HEK293 (cell line): ENCODE data around the gene TCN1.
"Not testable (repeated sequence)": the region's sequence is repeated elsewhere in the genome, so short reads cannot be mapped to it uniquely, and the experiment has no call there.

ENCODE experiments used
- CTCF ChIA-PET: fragments of 350-600 bp; formaldehyde crosslinking; extraction: SDS; loops from one replicate; lab custom pipeline; 2021; ENCODE audit warnings: antibody characterized with exemption; lab: Yijun Ruan, JAX
- POLR2A ChIA-PET: fragments of 300-600 bp; formaldehyde crosslinking; extraction: SDS; loops from one replicate; lab custom pipeline; 2020; ENCODE audit warnings: antibody characterized with exemption, inconsistent platforms; lab: Yijun Ruan, JAX
- H3K27ac ChIP-seq: fragments of 200-500 bp; sonication (Bioruptor generic); 2 replicates; pipeline ENCODE4 v1.5.1; 2014; ENCODE audit warnings: low read depth, low read length, control low read depth, inconsistent platforms; ENCODE audit errors: extremely low read depth
- H3K36me3 ChIP-seq, 2 experiments: fragments of 200-500 bp in 1 of 2; sonication (Bioruptor generic) in 1 of 2; 1 replicate in 1 of 2; 2 replicates in 1 of 2; pipeline ENCODE4 v1.5.1; 2014 to 2017; ENCODE audit warnings: inconsistent platforms in 2 of 2, low read length in 2 of 2; ENCODE audit not compliant: control insufficient read depth in 2 of 2, insufficient read depth in 1 of 2
- H3K4me1 ChIP-seq: fragments of 200-500 bp; sonication (Bioruptor generic); 2 replicates; pipeline ENCODE4 v1.5.1; 2014; ENCODE audit warnings: mild to moderate bottlenecking, low read length, inconsistent platforms; ENCODE audit not compliant: control insufficient read depth, insufficient read depth
- H3K4me3 ChIP-seq: 2 replicates; pipeline ENCODE4 v1.5.1; 2011; ENCODE audit warnings: low read depth, mild to moderate bottlenecking, control low read depth, low read length, moderate library complexity
- H3K9me3 ChIP-seq: fragments of 200-500 bp; sonication (Bioruptor generic); 2 replicates; pipeline ENCODE4 v1.5.1; 2014; ENCODE audit warnings: low read depth, low read length, inconsistent platforms; ENCODE audit not compliant: control insufficient read depth, insufficient read depth
- ATF2 ChIP-seq: fragments of 450-650 bp; formaldehyde crosslinking; IDR thresholded peaks from 2 replicates; pipeline ENCODE4 v1.5.1; 2016; ENCODE audit warnings: missing biosample characterization, missing genetic modification characterization, low read depth
- EGR2 ChIP-seq: fragments of 450-650 bp; formaldehyde crosslinking; IDR thresholded peaks from 2 replicates; pipeline ENCODE4 v1.5.1; 2016; ENCODE audit warnings: low read depth, missing biosample characterization, missing genetic modification characterization
- IKZF3 ChIP-seq: fragments of 450-650 bp; IDR thresholded peaks from 2 replicates; pipeline ENCODE4 v1.5.0; 2018; ENCODE audit warnings: missing biosample characterization, mild to moderate bottlenecking, missing genetic modification characterization, moderate library complexity
- INSM2 ChIP-seq: fragments of 450-650 bp; formaldehyde crosslinking; IDR thresholded peaks from 2 replicates; pipeline ENCODE4 v1.5.1; 2016; ENCODE audit warnings: missing biosample characterization, missing genetic modification characterization
- KLF10 ChIP-seq: fragments of 450-650 bp; IDR thresholded peaks from 2 replicates; pipeline ENCODE4 v1.5.1; 2018; ENCODE audit warnings: missing biosample characterization, mild to moderate bottlenecking, missing genetic modification characterization
- YY1 ChIP-seq: fragments of 450-650 bp; formaldehyde crosslinking; IDR thresholded peaks from 2 replicates; pipeline ENCODE4 v1.5.1; 2018; ENCODE audit warnings: missing biosample characterization, missing genetic modification characterization
- ZBTB21 ChIP-seq: fragments of 450-650 bp; formaldehyde crosslinking; IDR thresholded peaks from 2 replicates; pipeline ENCODE4 v1.5.1; 2017; ENCODE audit warnings: missing biosample characterization, missing genetic modification characterization
- ZBTB48 ChIP-seq: fragments of 450-650 bp; formaldehyde crosslinking; IDR thresholded peaks from 2 replicates; pipeline ENCODE4 v1.5.1; 2016; ENCODE audit warnings: missing biosample characterization, missing genetic modification characterization
- ZFHX2 ChIP-seq: fragments of 450-650 bp; formaldehyde crosslinking; conservative IDR thresholded peaks from 2 replicates; pipeline ENCODE4 v1.5.1; 2016; ENCODE audit warnings: missing biosample characterization, missing genetic modification characterization
- ZNF174 ChIP-seq: fragments of 450-650 bp; formaldehyde crosslinking; IDR thresholded peaks from 2 replicates; pipeline ENCODE4 v1.5.0; 2017; ENCODE audit warnings: missing biosample characterization, mild to moderate bottlenecking, missing genetic modification characterization
- ZNF214 ChIP-seq: fragments of 450-650 bp; formaldehyde crosslinking; IDR thresholded peaks from 2 replicates; pipeline ENCODE4 v1.5.1; 2017; ENCODE audit warnings: missing biosample characterization, mild to moderate bottlenecking, missing genetic modification characterization, borderline replicate concordance
- ZNF24 ChIP-seq: fragments of 450-650 bp; formaldehyde crosslinking; IDR thresholded peaks from 2 replicates; pipeline ENCODE4 v1.5.1; 2016; ENCODE audit warnings: missing biosample characterization, missing genetic modification characterization
- ZNF341 ChIP-seq: fragments of 450-650 bp; formaldehyde crosslinking; IDR thresholded peaks from 2 replicates; pipeline ENCODE4; 2016; ENCODE audit warnings: low read depth, missing biosample characterization, missing genetic modification characterization
- ZNF354C ChIP-seq: fragments of 450-650 bp; formaldehyde crosslinking; IDR thresholded peaks from 2 replicates; pipeline ENCODE4 v1.5.1; 2016; ENCODE audit warnings: missing biosample characterization, missing genetic modification characterization, low read depth, borderline replicate concordance
- ZNF433 ChIP-seq: fragments of 450-650 bp; formaldehyde crosslinking; IDR thresholded peaks from 2 replicates; pipeline ENCODE4 v1.5.1; 2016; ENCODE audit warnings: missing biosample characterization, missing genetic modification characterization, low read depth
- ZNF449 ChIP-seq: fragments of 450-650 bp; formaldehyde crosslinking; IDR thresholded peaks from 2 replicates; pipeline ENCODE4 v1.5.1; 2017; ENCODE audit warnings: missing biosample characterization, mild to moderate bottlenecking, missing genetic modification characterization, moderate library complexity
- ZNF48 ChIP-seq: fragments of 450-650 bp; formaldehyde crosslinking; IDR thresholded peaks from 2 replicates; pipeline ENCODE4 v1.5.1; 2016; ENCODE audit warnings: missing biosample characterization, missing genetic modification characterization
- ZNF510 ChIP-seq: fragments of 450-650 bp; formaldehyde crosslinking; IDR thresholded peaks from 2 replicates; pipeline ENCODE4 v1.5.1; 2018; ENCODE audit warnings: mild to moderate bottlenecking, missing genetic modification characterization, missing biosample characterization; ENCODE audit not compliant: insufficient replicate concordance
- ZNF791 ChIP-seq: fragments of 450-650 bp; formaldehyde crosslinking; IDR thresholded peaks from 2 replicates; pipeline ENCODE4 v1.5.1; 2016; ENCODE audit warnings: missing biosample characterization, missing genetic modification characterization
- ZNF843 ChIP-seq: fragments of 450-650 bp; formaldehyde crosslinking; IDR thresholded peaks from 2 replicates; pipeline ENCODE4 v1.5.1; 2016; ENCODE audit warnings: missing biosample characterization, missing genetic modification characterization
- TF ChIP-seq, protein P1 (sequence below): fragments of 450-650 bp; formaldehyde crosslinking; IDR thresholded peaks from 2 replicates; pipeline ENCODE4 v1.5.1; 2016; ENCODE audit warnings: missing biosample characterization, missing genetic modification characterization
- TF ChIP-seq, protein P2 (sequence below): fragments of 450-650 bp; formaldehyde crosslinking; IDR thresholded peaks from 2 replicates; pipeline ENCODE4 v1.5.1; 2017; ENCODE audit warnings: missing biosample characterization, missing genetic modification characterization

Gene TCN1

GRCh38 chr11:59849129-59849528, 17.2 kb downstream of the TCN1 start:
- H3K9me3 ChIP-seq: no peaks in the 10 kb centered on the region
- no peaks in the 10 kb centered on the region for H3K36me3 ChIP-seq
- ChIA-PET POLR2A (no interaction called here), CTCF (no interaction called here)
- no peaks in the 10 kb centered on the region for H3K4me1 ChIP-seq
- H3K27ac ChIP-seq: no peak overlapping the region
- no peak overlapping the region for H3K4me3 ChIP-seq
- TF ChIP-seq, protein P1, sequence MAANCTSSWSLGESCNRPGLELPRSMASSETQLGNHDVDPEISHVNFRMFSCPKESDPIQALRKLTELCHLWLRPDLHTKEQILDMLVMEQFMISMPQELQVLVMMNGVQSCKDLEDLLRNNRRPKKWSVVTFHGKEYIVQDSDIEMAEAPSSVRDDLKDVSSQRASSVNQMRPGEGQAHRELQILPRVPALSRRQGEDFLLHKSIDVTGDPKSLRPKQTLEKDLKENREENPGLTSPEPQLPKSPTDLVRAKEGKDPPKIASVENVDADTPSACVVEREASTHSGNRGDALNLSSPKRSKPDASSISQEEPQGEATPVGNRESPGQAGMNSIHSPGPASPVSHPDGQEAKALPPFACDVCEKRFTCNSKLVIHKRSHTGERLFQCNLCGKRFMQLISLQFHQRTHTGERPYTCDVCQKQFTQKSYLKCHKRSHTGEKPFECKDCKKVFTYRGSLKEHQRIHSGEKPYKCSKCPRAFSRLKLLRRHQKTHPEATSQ (tag by site-specific recombination): no peak
- TF ChIP-seq ZNF214 (tag by site-specific recombination) (no peak), ZNF48 (tag by site-specific recombination) (no peak), ZNF843 (no peak)

- H3K27ac ChIP-seq, POLR2A ChIA-PET, H3K4me3 ChIP-seq: not testable (repeated sequence)
These were observed 17.8 kb downstream of the TCN1 start for GRCh38 chr11:59848439-59848838.

GRCh38 chr11:59847626-59848025, 18.7 kb downstream of the TCN1 start:
- CTCF ChIA-PET: no interaction called here
- Histone ChIP-seq H3K4me3 (no peak overlapping the region), H3K36me3 (no peaks in the 10 kb centered on the region), H3K9me3 (no peaks in the 10 kb centered on the region), H3K4me1 (no peaks in the 10 kb centered on the region), H3K27ac (no peak overlapping the region)
- POLR2A ChIA-PET: no interaction called here
- TF ChIP-seq ZFHX2: 0 out of 2 replicates have a peak, but pooled peaks have one; percentile 33
- no peak for TF ChIP-seq ZNF354C
- TF ChIP-seq EGR2: 0 out of 2 replicates have a peak, but pooled peaks have one; percentile 11

More at GRCh38 chr11:59848439-59848838, 17.8 kb downstream of the TCN1 start:
- CTCF ChIA-PET, H3K36me3 ChIP-seq, H3K4me1 ChIP-seq, H3K9me3 ChIP-seq: not testable (repeated sequence)

DNA sequence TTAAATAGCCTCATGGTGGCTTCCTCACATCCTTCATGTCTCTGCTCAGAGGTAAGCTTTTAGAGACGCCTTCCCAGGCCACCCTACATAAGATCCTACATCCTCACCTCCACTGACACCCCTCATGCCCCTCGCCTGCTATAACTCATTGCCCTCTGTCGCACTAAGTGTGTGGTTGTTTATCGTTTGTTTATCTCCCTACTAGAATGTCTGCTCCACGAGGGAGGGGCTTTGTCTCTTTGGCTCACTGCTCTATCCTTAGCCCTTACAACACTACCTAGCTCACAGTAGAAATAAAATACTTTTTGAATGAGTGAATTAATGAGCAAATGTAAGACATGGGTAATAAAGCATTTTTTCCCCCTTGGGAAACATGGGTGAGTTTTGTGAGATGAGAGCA, 19.7 kb downstream of the TCN1 start:
- CTCF ChIA-PET: interaction anchor here (0.6 kb wide), 1 partner anchor 9 kb away, joined by 3 read pairs; no protein-coding TSS in a partner anchor
- POLR2A ChIA-PET: interaction anchor here (0.6 kb wide), 1 partner anchor 91 kb away, joined by 9 read pairs; no protein-coding TSS in a partner anchor
- TF ChIP-seq ZNF510 (tag by site-specific recombination) (no peak), ZNF433 (tag by site-specific recombination) (no peak), ZBTB48 (tag by site-specific recombination) (no peak), ATF2 (no peak), ZNF24 (no peak), INSM2 (tag by site-specific recombination) (no peak), KLF10 (tag by site-specific recombination) (no peak), ZNF791 (no peak), ZFHX2 (no peak), IKZF3 (tag by site-specific recombination) (no peak), ZNF174 (no peak), ZBTB21 (no peak), ZNF449 (tag by site-specific recombination) (no peak), ZNF341 (tag by site-specific recombination) (no peak), YY1 (no peak)
- TF ChIP-seq, protein P2, sequence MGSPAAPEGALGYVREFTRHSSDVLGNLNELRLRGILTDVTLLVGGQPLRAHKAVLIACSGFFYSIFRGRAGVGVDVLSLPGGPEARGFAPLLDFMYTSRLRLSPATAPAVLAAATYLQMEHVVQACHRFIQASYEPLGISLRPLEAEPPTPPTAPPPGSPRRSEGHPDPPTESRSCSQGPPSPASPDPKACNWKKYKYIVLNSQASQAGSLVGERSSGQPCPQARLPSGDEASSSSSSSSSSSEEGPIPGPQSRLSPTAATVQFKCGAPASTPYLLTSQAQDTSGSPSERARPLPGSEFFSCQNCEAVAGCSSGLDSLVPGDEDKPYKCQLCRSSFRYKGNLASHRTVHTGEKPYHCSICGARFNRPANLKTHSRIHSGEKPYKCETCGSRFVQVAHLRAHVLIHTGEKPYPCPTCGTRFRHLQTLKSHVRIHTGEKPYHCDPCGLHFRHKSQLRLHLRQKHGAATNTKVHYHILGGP (tag by site-specific recombination): no peak

More for the DNA sequence above, 19.7 kb downstream of the TCN1 start:
- Histone ChIP-seq H3K4me3 (no peak overlapping the region), H3K4me1 (no peaks in the 10 kb centered on the region), H3K27ac (no peak overlapping the region), H3K9me3 (no peaks in the 10 kb centered on the region), H3K36me3 (no peaks in the 10 kb centered on the region)
